HG03442 (cell line): ENCODE data around the gene FGF12.

ENCODE experiments used
- ATAC-seq: cut with Tn5 transposase; IDR thresholded peaks from one replicate; pipeline ENCODE4 v1.9.1; 2021; ENCODE audit warnings: mild to moderate bottlenecking, moderate library complexity; ENCODE audit not compliant: unreplicated experiment

Gene FGF12

GRCh38 chr3:192514081-192514753 is 213.1 kb downstream of the FGF12 start:
- no peak for ATAC-seq

GRCh38 chr3:192505731-192506130 is 221.6 kb downstream of the FGF12 start:
- no peak for ATAC-seq

GRCh38 chr3:192501401-192501800 is 225.9 kb downstream of the FGF12 start:
- no peak for ATAC-seq

- no peak for ATAC-seq
These were observed 230.3 kb downstream of the FGF12 start for GRCh38 chr3:192496905-192497587.

- peak; percentile 68 for ATAC-seq
These were observed 233.2 kb downstream of the FGF12 start for GRCh38 chr3:192494174-192494573.

GRCh38 chr3:192490720-192491119 is 236.6 kb downstream of the FGF12 start:
- ATAC-seq: no peak

- ATAC-seq: no peak
These were observed 237.8 kb downstream of the FGF12 start for GRCh38 chr3:192489579-192489978.

GRCh38 chr3:192487033-192487432 is 240.3 kb downstream of the FGF12 start:
- no peak for ATAC-seq

GRCh38 chr3:192482809-192483208 is 244.5 kb downstream of the FGF12 start:
- ATAC-seq: no peak

- ATAC-seq: no peak
These were observed 244.9 kb downstream of the FGF12 start for GRCh38 chr3:192482391-192482790.

GRCh38 chr3:192481638-192482037 is 245.7 kb downstream of the FGF12 start:
- ATAC-seq: no peak

GRCh38 chr3:192467230-192468140 is 259.9 kb downstream of the FGF12 start:
- peak; percentile 95 for ATAC-seq

- ATAC-seq: no peak
These were observed 278.3 kb downstream of the FGF12 start for GRCh38 chr3:192449036-192449435.

- ATAC-seq: no peak
These were observed 281.3 kb downstream of the FGF12 start for GRCh38 chr3:192445770-192446644.

GRCh38 chr3:192444791-192445106 is 282.6 kb downstream of the FGF12 start:
- no peak for ATAC-seq

GRCh38 chr3:192444096-192444790 is 283.1 kb downstream of the FGF12 start:
- peak; percentile 93 for ATAC-seq

GRCh38 chr3:192435241-192435640 is 292.1 kb downstream of the FGF12 start:
- no peak for ATAC-seq

GRCh38 chr3:192434186-192434585 is 293.2 kb downstream of the FGF12 start:
- no peak for ATAC-seq

GRCh38 chr3:192433704-192434103 is 293.6 kb downstream of the FGF12 start:
- no peak for ATAC-seq

- ATAC-seq: no peak
These were observed 304.4 kb downstream of the FGF12 start for GRCh38 chr3:192422997-192423342.
